ENCODE data around the gene SV2B.
"Not testable (repeated sequence)": the region's sequence is repeated elsewhere in the genome, so short reads cannot be mapped to it uniquely, and the experiment has no call there.

Gene SV2B

DNA sequence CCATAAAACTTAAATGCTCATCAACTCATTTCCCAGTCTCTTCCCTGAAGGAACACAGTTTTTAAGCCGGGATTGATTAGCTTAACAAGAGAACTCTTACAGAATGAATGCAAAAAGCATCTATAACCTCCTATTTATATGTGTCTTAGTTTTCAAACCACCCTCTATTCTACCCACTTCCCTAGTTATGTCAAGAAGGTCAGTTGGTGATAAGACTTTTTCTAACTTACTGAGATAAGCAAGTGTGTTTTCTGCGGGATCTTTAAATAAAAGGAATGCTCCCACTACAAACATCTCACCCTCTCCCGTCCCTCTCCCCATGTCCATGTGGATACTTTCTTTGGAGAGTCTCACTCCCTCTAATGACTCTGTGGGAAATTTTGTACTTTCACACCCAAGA is 218.5 kb downstream of the SV2B start:
- no peak for DNase-seq (ENCODE audit: low spot score)

DNA sequence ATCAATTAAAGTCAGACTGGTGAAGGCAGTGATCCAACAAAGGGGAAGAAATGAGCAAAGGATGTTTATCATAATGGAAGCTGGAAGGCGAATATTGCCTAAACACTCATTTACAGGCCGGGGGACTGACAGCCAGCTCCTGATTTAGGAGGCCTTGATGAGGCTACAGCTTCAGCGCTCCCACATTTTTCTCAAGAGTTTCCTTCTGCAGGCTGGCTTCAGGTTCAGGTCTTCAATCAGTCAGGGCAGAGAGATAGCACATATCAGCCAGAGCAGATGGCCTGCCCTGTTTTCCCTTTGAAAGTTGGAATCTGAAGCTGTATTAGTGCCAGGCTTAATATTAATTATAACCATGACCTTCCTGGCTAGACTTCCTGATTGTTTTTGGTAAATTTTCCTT is 218.9 kb downstream of the SV2B start:
- no peak for DNase-seq (ENCODE audit: low spot score)

DNA sequence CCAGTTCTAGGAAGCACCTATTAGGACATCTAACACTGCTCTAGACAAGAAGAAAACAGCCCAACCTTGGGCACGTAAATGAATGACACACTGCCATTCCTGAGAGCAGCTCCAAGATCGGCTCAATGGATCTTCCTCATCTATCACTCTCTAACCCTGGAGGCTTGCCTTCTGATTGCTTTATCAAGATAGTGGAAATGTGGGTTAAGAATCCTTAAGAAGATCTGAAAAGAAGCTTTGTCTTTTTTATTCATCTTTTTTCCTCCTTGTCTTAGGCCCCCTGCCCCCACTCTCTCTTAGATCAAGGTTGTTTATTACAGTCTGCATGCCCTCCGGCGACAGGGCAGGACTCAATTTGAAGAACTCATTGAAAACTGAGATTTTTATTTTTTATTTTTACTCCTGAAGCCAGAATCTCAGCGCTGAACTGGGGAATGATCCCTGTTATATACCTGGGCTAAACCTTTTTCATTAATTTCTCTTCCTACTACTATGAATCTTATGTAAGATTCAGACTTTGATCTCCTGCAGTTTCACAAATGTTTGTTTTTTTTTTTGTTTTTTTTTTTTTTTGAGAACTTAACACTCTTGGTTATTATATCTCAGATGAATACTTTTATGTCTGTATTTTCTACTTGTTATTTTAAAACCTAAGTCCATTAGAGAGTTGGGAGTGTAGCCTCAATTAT is 219.5 kb downstream of the SV2B start:
- DNase-seq (ENCODE audit: low spot score) = no peak

DNA sequence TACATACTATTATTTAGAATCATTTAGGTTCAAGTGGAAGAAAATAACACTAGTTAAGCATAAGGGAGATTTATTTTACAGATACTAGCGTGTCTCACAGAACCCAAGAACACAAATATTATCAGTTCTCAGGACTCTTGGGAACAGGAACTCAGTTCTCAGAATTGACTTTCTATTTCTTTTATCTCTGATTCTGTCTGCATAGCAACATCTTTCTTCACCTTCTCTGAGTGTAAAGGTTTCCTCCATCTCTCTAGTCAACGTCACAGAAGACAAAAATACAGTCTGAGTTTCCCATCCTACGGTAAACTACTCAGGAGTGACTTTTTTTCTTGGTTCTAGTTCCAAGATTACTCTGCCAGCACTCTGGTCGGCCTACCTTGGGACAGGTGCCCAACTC is 220.0 kb downstream of the SV2B start:
- DNase-seq (ENCODE audit: low spot score) = no peak

DNA sequence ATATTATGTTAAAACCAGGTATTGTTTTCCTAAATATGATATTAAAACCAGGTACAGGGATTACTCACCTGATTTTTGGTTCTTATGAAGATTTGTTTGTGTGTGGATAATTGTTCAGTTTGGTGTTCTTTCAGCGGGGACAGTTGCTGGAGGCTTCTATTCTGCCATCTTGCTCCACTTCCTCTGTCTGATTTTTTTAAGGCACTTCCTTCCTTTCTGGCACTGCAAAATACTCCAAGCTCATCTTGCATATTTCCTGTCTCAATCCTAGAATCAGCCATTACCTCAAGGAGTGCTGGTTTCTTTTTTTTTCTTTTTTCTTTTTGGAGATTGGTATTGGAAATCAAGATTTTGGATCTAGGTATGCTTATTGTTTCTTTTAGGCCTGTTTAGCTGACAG is 229.9 kb downstream of the SV2B start:
- no peak for DNase-seq (ENCODE audit: low spot score)

DNA sequence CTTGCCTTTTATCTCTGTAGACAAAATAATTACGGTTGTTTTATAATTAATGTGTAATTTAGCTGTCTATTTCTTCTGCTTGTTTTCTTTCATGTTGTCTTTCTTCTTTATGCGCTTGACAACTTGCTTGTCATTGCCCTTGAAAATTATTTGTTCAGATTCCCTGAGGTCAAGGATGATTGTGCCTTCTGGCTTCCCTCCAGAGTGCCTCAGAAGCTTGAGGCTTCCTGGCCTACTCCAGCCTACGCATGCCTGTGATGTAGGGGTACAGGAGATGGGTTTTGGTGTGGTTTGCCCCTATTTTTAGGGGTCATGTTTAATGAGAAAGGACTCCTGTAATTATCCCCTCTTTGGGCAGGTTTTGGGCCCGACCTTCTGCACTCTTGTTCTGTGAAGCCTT is 231.5 kb downstream of the SV2B start:
- DNase-seq (ENCODE audit: low spot score) = no peak

DNA sequence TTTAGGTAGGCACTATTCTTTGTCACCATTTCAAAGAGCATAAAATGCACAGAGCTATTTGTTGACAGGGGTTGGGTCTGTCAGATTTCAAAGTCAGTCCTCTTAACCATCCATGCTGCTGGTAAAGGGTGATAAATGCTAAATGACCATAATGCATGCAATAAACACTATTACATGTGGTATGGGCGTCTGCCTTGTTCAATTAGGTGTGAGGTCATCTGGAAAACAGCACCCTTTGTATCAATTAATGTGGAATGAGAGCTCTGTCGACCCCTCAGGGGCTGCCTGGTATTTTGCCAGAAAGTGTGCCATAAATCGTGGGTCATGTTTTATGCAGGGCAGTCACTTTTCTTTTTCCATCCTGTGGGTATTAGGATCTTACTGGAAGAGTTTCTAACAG is 235.6 kb downstream of the SV2B start:
- DNase-seq (ENCODE audit: low spot score) = no peak

DNA sequence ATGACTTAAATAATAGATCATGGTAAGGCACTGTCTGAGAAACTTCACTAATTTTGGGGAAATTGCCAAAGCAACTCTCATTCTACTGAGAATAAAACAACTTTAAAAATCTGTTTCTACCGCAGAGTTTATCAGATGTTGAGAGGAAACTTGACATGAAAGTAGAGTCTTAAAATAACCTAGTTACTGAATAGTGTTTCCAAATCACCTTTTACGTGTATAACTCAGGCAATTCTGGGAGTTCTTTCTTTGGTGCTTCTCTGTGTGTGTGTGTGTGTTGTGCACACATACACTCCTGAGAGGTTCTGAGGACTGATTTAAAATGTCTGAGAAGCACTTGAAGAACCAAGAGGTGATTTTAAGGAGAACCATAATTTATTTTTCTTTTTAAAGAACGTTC is 236.6 kb downstream of the SV2B start:
- no peak for DNase-seq (ENCODE audit: low spot score)

DNA sequence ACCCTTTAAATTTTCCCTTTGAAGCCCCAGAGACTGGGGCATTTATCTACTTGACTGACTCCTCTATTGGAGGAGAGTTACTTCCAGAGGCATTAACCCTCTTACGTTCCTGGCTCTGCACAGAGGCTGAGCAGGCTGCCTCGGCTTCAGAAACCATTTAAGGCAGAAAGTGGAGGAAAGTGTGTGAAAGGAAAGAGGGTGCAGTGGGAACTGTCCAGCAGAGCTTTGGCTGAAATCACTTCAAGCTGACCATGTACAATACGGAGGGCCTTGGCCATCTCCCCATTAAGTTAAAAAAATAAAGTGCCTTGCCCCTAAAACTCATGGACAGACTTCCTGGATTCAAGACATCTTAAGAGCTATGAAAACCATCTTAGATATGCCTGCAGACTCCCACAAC is 238.7 kb downstream of the SV2B start:
- DNase-seq (ENCODE audit: low spot score) = no peak

DNA sequence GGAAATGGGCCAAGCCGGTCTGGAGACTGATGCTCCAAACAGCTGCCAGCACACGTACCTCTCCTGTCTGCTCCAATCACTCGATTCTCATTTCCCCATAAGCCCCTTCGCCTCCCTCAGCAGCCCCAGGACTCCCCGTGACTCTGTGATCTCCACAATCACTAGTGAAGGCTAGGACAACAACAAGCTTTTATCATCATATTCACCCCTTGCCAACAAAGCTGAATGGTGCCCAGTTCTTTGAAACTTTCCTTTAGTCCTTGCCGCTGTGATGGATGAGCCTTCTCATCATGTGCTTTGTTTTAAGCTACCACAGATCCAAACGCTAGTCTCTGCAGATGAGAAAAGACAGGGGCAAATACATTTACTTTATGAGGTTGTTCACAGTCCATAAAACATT is 242.0 kb downstream of the SV2B start:
- no peak for DNase-seq (ENCODE audit: low spot score)

DNA sequence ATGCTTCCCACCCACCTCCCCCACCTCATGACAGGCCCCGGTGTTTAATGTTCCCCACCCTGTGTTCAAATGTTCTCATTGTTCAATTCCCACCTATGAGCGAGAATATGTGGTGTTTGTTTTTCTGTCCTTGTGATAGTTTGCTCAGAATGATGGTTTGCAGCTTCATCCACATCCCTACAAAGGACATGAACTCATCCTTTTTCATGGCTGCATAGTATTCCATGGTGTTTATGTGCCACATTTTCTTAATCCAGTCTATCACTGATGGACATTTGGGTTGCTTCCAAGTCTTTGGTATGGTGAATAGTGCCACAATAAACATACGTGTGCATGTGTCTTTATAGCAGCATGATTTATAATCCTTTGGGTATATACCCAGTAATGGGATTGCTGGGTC is 244.9 kb downstream of the SV2B start:
- DNase-seq (ENCODE audit: low spot score) = not testable (repeated sequence)

DNA sequence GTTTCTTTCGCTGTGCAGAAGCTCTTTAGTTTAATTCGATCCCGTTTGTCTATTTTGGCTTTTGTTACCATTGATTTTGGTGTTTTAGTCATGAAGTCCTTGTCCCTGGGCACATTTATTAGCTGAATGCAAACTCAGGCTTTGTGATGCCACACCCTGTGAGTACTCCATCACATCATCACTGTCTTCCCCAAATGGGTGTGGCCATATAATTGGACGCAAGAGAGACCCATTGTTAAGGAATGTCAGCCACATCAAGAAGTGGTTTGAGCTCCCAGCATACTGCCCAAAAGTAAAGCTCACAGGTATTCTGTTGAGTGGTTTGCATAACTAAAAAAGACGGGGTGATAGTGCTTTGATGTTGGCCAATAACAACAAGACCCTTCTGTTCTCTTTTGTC is 245.7 kb downstream of the SV2B start:
- DNase-seq (ENCODE audit: low spot score) = no peak

DNA sequence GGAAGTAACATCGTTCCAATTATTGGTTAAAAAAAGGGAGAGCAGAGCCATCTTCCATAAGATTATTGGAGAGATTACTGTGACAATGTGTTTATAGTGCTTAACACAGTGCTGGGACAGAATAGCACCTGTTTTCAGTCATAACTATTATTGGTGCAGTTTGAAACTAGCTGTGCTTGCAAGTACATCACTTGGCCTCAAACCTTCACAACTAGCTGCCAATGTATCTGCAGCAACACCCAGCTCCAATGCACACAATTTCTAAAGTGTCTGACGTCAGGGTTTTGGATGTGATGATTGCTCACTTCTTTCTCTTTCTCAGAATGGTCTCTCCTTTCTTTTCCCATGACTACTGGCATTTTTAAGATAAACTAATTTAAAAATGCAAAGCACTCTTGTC is 246.2 kb downstream of the SV2B start:
- DNase-seq (ENCODE audit: low spot score) = no peak

DNA sequence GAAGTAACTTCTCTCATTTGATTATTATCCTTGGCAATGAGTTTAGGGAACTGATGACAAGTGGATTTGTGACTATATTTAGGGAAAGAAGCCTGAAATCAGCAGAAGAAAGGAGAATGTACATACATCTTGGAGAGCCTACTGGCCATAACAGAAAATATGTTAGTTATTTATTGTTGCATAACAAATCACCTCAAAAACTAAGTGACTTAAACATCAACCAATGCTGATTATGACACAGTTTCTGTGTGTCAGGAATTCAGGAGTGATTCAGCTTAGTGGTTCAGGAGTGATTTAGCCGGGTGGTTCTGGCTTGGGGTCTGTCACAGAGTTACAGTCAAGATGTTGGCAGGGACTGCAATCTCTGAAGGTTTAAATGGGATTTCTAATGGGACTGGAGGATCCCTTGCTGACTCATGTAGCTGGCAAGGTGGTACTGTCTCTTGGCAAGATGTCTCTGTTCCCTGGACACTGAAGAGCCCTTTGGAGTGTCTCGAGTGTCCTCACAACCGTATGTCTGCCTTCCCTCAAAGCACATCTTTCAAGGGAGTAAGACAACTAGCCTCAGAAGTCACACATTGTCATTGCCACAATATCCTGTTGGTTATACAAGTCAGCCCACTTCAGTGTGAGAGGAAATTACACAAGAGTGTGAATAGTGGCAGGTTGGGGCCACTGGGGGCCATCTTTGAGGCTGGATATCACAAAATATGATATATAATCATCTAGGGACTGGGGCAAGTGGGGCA is 248.9 kb downstream of the SV2B start:
- no peak for DNase-seq (ENCODE audit: low spot score)
